HG03565 (cell line): ENCODE data around the gene PLEKHH1.

Experiments used
- ATAC-seq: cut with Tn5 transposase; IDR thresholded peaks from one replicate; pipeline ENCODE4 v1.9.1; 2021; ENCODE audit warnings: mild to moderate bottlenecking, moderate library complexity; ENCODE audit not compliant: unreplicated experiment

Gene PLEKHH1

GRCh38 chr14:67562025-67562775 lies 29.1 kb downstream of the PLEKHH1 start:
- ATAC-seq = no peak

- ATAC-seq = no peak
These were observed 29.7 kb downstream of the PLEKHH1 start for GRCh38 chr14:67562776-67563150.

- no peak for ATAC-seq
These were observed 31.1 kb downstream of the PLEKHH1 start for GRCh38 chr14:67564236-67564635.

- ATAC-seq = no peak
These were observed 33.8 kb downstream of the PLEKHH1 start for GRCh38 chr14:67566908-67567307.

- no peak for ATAC-seq
These were observed 34.6 kb downstream of the PLEKHH1 start for GRCh38 chr14:67567654-67568053.

- no peak for ATAC-seq
These were observed 36.0 kb downstream of the PLEKHH1 start for GRCh38 chr14:67569011-67569650.

GRCh38 chr14:67569651-67570290 lies 36.7 kb downstream of the PLEKHH1 start:
- no peak for ATAC-seq

GRCh38 chr14:67570453-67570852 lies 37.4 kb downstream of the PLEKHH1 start:
- ATAC-seq = no peak

- no peak for ATAC-seq
These were observed 38.3 kb downstream of the PLEKHH1 start for GRCh38 chr14:67571275-67571990.

GRCh38 chr14:67571991-67572323 lies 38.9 kb downstream of the PLEKHH1 start:
- no peak for ATAC-seq

GRCh38 chr14:67572608-67573007 lies 39.5 kb downstream of the PLEKHH1 start:
- ATAC-seq = no peak

GRCh38 chr14:67573228-67574010 lies 40.3 kb downstream of the PLEKHH1 start:
- no peak for ATAC-seq

- ATAC-seq = no peak
These were observed 41.1 kb downstream of the PLEKHH1 start for GRCh38 chr14:67574156-67574555.

GRCh38 chr14:67574806-67575205 lies 41.7 kb downstream of the PLEKHH1 start:
- no peak for ATAC-seq

- ATAC-seq = no peak
These were observed 42.6 kb downstream of the PLEKHH1 start for GRCh38 chr14:67575684-67576083.

GRCh38 chr14:67576216-67576955 lies 43.3 kb downstream of the PLEKHH1 start:
- ATAC-seq = no peak

- no peak for ATAC-seq
These were observed 44.2 kb downstream of the PLEKHH1 start for GRCh38 chr14:67577181-67577808.

- ATAC-seq = no peak
These were observed 45.0 kb downstream of the PLEKHH1 start for GRCh38 chr14:67577909-67578749.

GRCh38 chr14:67579040-67579439 lies 46.0 kb downstream of the PLEKHH1 start:
- ATAC-seq = no peak
